Activated CD8-positive, alpha-beta T cell treated with anti-CD3 and anti-CD28 coated beads for 36 hours (primary cell): ENCODE measurements around the gene NTRK2. TPM values are rescaled to one million over a fixed set of nuclear protein-coding genes. Genes with fewer than 3 reads are reported as not detected.

Source experiments
- ATAC-seq: fragments of 200-7000 bp; cut with Tn5 transposase; one replicate; pipeline ENCODE4 v1.10.0; 2021; ENCODE audit warnings: mild to moderate bottlenecking, moderate library complexity
- CTCF ChIA-PET: fragments of 350-600 bp; sonication (Branson Sonifier 250); formaldehyde crosslinking; loops from one replicate; lab custom pipeline; 2021; ENCODE audit warnings: antibody characterized with exemption; lab: Charles Lee
- POLR2A ChIA-PET: fragments of 350-600 bp; sonication (Branson Sonifier 250); formaldehyde crosslinking; loops from one replicate; lab custom pipeline; 2021; ENCODE audit warnings: antibody characterized with exemption; lab: Charles Lee
- DNase-seq: peaks from one replicate; pipeline ENCODE4 v3.0.0-alpha.2; 2020
- H3K27ac Mint-ChIP-seq: one replicate; pipeline ENCODE4 v1.8.0; 2021; ENCODE audit warnings: mild to moderate bottlenecking, mixed read lengths
- H3K27me3 Mint-ChIP-seq: one replicate; pipeline ENCODE4 v1.8.0; 2021; ENCODE audit warnings: mixed read lengths
- H3K36me3 Mint-ChIP-seq: one replicate; pipeline ENCODE4 v1.8.0; 2021; ENCODE audit warnings: low read depth, mixed read lengths
- H3K4me1 Mint-ChIP-seq: one replicate; pipeline ENCODE4 v1.8.0; 2021; ENCODE audit warnings: low read depth, mixed read lengths
- H3K4me3 Mint-ChIP-seq: one replicate; pipeline ENCODE4 v1.8.0; 2021; ENCODE audit warnings: mild to moderate bottlenecking, moderate library complexity, mixed read lengths
- H3K9me3 Mint-ChIP-seq: one replicate; pipeline ENCODE4 v1.8.0; 2021; ENCODE audit warnings: mixed read lengths
- intact Hi-C: fragments of 100-400 bp; cut with micrococcal nuclease; formaldehyde crosslinking; loops from one replicate; pipeline ENCODE4 v1.10.0; 2022
- total RNA-seq, 2 experiments: library from RNA; stranded (reverse); gene quantifications; one replicate each; pipeline ENCODE4 v1.2.3, GENCODE V29; 2021
- TF ChIP-seq, protein P1 (sequence below): fragments of 200-600 bp; IDR thresholded peaks from one replicate; pipeline ENCODE4 v1.8.0; 2022; ENCODE audit warnings: antibody characterized with exemption, mild to moderate bottlenecking

The NTRK2 gene
- total RNA-seq, 2 experiments from 2014 or later: 0.07 to 0.09 TPM

DNA sequence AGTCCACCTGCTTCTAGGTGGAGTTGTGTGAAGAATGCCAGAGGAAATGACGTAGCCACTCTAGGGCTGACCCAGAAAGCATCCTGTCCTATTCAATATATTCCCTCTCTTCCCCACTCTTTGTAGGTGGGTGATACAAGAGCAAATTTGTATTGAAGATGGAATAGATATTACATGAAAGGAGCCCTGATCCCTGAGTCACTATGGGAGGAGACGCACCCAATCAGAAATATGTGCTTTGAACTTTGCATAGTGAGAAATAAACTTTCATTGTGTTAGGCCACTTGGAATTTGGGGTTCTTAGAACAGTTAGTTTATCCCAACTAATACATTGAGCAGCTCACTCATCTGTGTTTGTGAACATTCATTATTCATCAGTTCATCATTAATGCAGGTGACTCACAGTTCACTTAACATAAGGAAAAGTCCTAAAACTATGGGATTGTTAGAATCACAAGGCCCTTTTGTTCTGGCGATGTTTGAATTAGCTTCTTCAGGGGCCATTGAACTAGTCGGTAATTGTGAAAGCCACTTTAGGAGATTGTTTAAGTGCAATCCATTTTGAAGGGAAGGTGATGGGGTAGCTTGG lies 26.9 kb upstream of the NTRK2 start:
- ChIA-PET POLR2A (no interaction called here), CTCF (no interaction called here)
- H3K27ac Mint-ChIP-seq: no peak overlapping the region
- DNase-seq (no peak), ATAC-seq (no peak)
- no peaks in the 10 kb centered on the region for H3K36me3 Mint-ChIP-seq
- intact Hi-C loops: no loop called here
- H3K9me3 Mint-ChIP-seq: peaks cover 5% of the 10 kb centered on the region
- H3K27me3 Mint-ChIP-seq: no peaks in the 10 kb centered on the region
- TF ChIP-seq, protein P1, sequence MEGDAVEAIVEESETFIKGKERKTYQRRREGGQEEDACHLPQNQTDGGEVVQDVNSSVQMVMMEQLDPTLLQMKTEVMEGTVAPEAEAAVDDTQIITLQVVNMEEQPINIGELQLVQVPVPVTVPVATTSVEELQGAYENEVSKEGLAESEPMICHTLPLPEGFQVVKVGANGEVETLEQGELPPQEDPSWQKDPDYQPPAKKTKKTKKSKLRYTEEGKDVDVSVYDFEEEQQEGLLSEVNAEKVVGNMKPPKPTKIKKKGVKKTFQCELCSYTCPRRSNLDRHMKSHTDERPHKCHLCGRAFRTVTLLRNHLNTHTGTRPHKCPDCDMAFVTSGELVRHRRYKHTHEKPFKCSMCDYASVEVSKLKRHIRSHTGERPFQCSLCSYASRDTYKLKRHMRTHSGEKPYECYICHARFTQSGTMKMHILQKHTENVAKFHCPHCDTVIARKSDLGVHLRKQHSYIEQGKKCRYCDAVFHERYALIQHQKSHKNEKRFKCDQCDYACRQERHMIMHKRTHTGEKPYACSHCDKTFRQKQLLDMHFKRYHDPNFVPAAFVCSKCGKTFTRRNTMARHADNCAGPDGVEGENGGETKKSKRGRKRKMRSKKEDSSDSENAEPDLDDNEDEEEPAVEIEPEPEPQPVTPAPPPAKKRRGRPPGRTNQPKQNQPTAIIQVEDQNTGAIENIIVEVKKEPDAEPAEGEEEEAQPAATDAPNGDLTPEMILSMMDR: no peak
- H3K4me3 Mint-ChIP-seq: no peak overlapping the region
- no peaks in the 10 kb centered on the region for H3K4me1 Mint-ChIP-seq

DNA sequence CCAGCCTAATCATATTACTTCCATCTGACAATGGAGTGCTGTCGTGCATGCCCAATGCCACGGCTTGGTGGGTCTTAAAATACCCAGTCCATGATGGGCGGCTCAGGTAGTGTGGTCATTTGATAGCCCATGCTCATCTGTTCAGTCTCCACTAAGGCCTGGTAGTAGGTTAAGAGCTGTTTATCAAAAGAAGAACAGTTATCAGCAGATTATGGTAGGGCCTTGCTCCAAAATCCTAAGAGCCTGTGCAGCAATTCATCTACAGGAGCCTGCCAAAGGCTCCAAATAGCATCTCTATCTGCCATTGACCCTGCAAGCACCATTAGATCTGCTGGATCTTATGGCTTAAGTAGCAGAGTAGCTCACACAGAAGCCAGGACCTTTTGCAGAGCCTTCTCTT lies 21.8 kb upstream of the NTRK2 start:
- ChIA-PET CTCF (no interaction called here), POLR2A (no interaction called here)
- intact Hi-C loops: no loop called here
- TF ChIP-seq, protein P1: no peak
- no peak overlapping the region for H3K4me3 Mint-ChIP-seq
- ATAC-seq (no peak), DNase-seq (no peak)
- H3K4me1 Mint-ChIP-seq: no peaks in the 10 kb centered on the region
- H3K9me3 Mint-ChIP-seq: no peaks in the 10 kb centered on the region
- peaks cover 3% of the 10 kb centered on the region for H3K27me3 Mint-ChIP-seq
- no peak overlapping the region for H3K27ac Mint-ChIP-seq
- no peaks in the 10 kb centered on the region for H3K36me3 Mint-ChIP-seq

DNA sequence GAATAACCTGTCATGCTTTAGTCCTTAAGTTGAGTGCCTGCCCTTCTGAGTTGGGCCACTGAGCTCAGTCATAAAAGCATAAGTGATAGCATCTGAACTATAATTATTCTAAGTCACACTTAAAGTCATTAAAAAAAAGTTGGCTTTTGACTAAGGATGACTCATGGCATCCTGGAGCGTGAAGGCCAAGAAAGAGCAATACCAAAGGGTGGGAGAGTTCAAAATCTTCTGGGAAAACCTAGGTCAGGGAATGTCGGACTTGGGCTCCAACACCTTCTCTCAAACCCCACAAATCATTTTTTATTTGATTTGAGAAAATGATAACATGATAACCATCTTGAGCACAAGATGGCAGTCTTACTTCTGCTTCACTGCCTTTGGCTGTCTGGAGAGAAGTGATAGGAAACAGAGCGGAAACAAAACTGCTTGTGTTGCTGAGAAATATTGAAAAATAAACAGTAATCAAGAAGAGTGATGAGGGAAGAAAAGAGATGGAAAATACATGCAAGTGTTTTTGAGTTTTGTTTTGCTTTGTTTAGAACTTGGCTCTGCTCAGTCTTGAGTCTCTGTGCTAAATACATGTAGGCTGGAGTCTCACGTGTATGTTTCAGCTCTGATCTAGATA lies 16.9 kb upstream of the NTRK2 start:
- intact Hi-C loops: no loop called here
- Mint-ChIP-seq H3K36me3 (no peaks in the 10 kb centered on the region), H3K4me3 (no peak overlapping the region), H3K9me3 (no peaks in the 10 kb centered on the region), H3K27me3 (peaks cover 4% of the 10 kb centered on the region), H3K4me1 (no peaks in the 10 kb centered on the region), H3K27ac (no peak overlapping the region)
- ATAC-seq (no peak), DNase-seq (no peak)
- CTCF ChIA-PET: no interaction called here
- POLR2A ChIA-PET: no interaction called here
- TF ChIP-seq, protein P1: no peak

DNA sequence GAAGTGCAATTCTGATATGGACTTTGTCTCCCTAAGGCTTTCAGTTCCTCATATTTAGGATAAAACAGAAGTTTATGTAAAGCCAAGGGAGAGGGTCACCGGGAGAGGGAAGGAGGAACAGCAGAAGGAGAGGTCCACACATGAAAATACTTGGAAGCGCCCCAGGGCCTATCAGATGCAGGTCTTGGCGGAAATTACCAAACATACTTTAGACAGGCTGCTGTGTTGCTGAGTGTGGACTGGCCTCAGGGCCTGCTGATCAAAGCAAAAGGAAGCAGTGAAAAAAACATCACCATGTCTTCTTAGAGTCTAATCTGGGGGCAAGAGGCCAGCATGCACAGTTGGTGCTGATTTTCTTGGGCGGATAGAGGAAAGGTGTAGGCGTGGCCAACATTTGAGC lies 14.1 kb upstream of the NTRK2 start:
- Mint-ChIP-seq H3K4me3 (no peak overlapping the region), H3K27ac (no peak overlapping the region), H3K4me1 (no peaks in the 10 kb centered on the region), H3K36me3 (no peaks in the 10 kb centered on the region), H3K9me3 (no peaks in the 10 kb centered on the region), H3K27me3 (peaks cover 4% of the 10 kb centered on the region)
- DNase-seq (no peak), ATAC-seq (no peak)
- POLR2A ChIA-PET: no interaction called here
- intact Hi-C loops: no loop called here
- CTCF ChIA-PET: no interaction called here
- TF ChIP-seq, protein P1: no peak

DNA sequence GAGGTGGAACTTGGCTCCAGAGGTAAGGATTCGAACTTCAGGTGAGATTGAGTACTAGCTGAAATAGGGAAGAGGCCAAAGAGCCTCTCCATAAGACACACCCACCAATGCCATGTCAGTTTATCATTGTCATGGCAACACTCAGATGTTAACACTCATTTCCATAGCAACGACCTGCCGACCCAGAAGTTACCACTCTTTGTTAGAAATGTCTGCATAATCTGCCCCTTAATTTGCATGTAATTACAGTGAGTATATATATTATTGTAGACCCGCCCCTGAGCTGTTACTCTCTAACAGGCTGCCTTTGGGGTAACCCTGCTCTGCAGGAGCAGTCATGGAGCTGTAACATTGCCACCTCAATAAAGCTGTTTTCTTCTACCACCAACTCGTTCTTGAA lies 10.2 kb upstream of the NTRK2 start:
- TF ChIP-seq, protein P1: no peak
- H3K9me3 Mint-ChIP-seq: no peaks in the 10 kb centered on the region
- H3K36me3 Mint-ChIP-seq: no peaks in the 10 kb centered on the region
- H3K4me3 Mint-ChIP-seq: no peak overlapping the region
- ChIA-PET CTCF (no interaction called here), POLR2A (no interaction called here)
- intact Hi-C loops: no loop called here
- no peaks in the 10 kb centered on the region for H3K27me3 Mint-ChIP-seq
- ATAC-seq (no peak), DNase-seq (no peak)
- H3K4me1 Mint-ChIP-seq: no peaks in the 10 kb centered on the region
- H3K27ac Mint-ChIP-seq: no peak overlapping the region
